DOHH2 (cell line): ENCODE results near the gene MYOZ1.

Experiments used
- CTCF ChIP-seq: fragments of 200-600 bp; sonication (generic); IDR thresholded peaks from one replicate; pipeline ENCODE4 v1.5.1; 2014; ENCODE audit warnings: antibody characterized with exemption, mild to moderate bottlenecking, low read depth, low read length; ENCODE audit not compliant: poor library complexity, severe bottlenecking
- EZH2phosphoT487 ChIP-seq: fragments of 200-600 bp; sonication (generic); IDR thresholded peaks from 2 replicates; pipeline ENCODE4 v1.6.1; 2017; ENCODE audit warnings: borderline replicate concordance, mild to moderate bottlenecking, antibody characterized with exemption, low read length, moderate library complexity, mixed read lengths

- TF ChIP-seq CTCF = no peak
- no peak for TF ChIP-seq EZH2phosphoT487
These were observed 12.1 kb downstream of the MYOZ1 start for GRCh38 chr10:73629165-73629564.
